ENCODE results near the gene CNOT6.

Gene CNOT6

DNA sequence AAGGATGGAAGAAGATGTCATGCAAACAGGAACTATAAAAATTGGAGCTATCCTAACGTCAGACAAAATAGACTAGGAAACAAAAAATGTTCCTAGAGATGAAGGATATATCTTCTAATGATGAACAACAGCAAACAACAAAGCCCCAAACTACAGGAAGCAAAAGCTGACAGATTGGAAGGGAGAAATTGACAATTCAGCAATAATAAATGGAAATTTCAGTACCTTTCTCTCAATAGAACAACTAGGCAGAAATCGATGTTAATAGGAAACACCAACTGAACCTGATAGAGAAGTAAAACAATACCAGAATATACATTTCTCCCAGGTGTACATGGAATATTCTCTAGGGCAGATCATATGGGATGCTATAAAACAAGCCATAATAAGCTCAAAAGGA lies 89.6 kb downstream of the CNOT6 start:
- no peak for DNase-seq

DNA sequence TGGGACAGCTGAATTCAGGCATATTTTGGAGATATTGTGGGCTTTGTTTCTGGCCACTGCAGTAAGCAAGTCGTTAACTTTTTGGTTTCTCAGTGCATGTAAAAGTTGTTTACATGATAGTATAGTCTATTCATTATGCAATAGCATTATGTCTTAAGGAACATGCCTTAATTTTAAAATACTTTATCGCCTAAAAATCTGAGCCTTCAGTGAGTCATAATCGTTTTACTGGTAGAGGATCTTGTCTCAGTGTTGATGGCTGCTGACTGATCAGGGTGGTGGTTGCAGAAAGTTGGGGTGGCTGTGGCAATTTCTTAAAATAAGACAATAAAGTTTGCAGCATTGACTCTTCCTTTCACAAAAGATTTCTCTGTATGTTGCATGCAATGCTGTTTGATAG lies 92.0 kb downstream of the CNOT6 start:
- DNase-seq = no peak

DNA sequence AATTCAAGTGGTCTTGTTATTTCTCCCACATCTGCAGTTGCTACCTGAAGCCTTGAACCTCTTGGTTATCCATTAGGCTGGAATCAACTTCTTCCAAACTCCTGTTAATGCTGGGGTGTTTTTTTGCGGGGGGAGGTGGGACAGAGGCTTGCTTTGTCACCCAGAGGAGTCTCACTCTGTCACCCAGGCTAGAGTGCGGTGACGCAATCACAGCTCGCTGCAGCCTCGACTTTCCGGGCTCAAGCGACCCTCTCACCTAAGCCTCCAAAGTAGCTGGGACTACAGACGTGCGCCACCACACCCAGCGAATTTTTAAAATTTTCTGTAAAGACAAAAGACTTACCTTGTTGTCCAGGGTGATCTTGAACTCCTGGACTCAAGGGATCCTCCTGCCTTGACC lies 92.7 kb downstream of the CNOT6 start:
- DNase-seq = no peak

DNA sequence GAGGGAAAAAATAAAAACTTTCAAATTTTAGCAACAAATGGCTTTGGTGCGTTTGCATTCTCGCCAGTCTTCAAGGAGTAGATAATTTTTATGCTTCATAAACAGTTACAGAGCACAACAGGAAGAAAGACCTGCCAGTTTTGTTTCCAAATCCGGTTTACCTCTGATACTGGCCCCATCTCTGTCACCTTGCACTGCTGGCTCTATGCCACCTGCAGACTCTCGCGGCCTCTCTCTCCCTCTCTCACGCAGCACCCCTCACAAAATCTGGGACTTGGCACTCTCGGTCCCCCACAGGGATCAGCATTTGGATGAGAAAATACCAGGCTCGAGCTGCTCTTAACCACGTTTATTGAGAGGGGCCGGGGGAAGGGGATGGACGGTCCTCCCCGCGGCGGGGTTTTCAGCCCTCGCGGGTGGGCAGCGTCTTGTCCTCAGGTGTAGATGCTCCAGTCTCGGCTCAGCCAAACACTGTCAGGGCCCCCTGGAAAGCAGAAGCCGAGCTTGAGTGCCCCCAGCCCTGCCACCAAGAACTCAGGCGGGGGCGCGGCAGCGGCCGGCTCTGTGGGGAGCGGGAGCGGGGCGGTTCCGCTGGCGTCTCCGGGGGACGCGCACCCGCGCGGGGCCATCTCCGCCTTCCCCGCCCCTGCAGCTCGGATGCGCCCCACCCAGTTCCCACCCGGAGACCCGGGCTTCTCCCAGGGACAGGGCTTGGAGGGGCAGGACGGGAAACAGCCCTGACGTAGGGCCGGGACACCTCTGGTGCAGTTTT lies 95.8 kb downstream of the CNOT6 start:
- no peak for DNase-seq

DNA sequence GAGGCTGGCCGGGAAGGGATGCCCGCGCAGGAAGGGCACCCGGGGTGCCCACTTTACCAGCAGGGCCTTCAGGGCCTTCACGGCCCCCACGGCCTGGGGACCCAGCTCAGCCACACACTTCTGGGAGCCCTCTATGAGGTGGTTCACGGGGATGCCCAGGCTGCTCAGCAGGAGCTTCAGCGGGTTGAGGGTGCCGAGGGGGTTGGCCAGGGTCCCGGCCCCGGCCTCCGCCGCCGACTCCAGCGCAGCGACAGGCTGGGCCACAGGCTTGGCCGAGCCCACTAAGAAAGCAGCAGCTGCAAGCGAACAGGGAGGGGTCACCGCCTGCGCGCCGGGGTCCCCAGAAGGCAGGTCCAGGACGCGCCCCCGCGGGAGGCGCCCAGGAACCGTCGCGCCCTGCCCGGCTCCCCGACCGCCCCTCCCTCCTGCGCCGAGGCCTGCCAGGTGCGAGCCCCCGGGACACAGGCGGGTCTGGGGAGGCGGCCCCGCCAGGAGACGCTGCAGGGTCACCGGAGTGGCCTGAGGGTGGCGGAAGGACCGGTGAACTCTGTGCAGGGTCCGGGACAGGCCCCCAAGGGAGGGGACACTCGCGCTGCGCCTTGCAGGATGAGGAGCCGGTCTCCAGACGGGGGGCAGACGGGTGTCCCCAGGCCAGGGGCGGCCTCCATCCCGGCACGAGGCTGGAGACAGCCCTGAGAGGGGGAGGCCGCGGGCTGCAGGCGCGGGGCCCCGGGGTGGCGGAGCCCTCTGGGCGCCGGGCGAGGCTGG lies 96.5 kb downstream of the CNOT6 start:
- no peak for DNase-seq

DNA sequence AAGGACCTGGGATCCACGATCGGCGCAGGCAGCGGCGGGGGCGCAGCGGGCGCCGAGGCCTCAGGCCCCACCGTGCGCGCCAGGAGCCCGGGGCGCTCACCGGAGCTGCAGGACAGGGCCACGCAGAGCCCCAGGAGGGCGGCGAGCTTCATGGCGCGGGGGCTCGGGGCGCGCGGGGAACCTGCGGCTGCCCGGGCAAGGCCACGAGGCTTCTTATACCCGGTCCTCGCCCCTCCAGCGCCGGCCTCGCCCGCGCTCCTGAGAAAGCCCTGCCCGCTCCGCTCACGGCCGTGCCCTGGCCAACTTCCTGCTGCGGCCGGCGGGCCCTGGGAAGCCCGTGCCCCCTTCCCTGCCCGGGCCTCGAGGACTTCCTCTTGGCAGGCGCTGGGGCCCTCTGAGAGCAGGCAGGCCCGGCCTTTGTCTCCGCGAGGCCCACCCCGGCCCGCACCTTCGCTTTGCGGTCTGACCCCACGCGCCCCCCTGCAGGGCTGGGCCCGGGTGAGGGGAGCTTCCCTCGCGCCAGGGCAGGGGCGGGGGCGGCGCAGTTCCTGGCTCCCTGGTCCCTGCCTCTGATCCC lies 97.2 kb downstream of the CNOT6 start, which contains the start of gene SCGB3A1:
Gene SCGB3A1, minus strand, starts transcription at position 189 of the 577 bp plus-strand sequence. Its CDS starts 37 bp downstream, at position 152.
- no peak for DNase-seq

DNA sequence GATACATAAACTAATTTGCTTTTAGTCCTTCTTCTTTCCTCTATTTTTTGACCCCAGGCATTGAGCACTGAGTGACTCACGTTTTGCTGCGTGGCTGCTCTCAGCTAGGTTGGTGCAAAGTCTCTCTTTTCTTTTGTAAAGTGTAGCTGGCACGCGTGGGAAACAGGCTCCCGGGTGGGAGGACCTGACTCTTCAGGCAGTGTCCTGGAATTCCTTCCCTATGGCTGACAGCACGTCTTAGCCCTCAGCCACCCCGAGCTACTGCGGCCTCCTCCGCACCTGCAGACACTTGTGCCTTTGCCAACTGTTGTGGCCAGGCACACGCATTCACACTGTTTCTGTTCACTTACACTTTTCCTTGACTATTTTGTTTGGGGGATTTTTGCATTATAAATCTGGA lies 98.0 kb downstream of the CNOT6 start:
- no peak for DNase-seq

DNA sequence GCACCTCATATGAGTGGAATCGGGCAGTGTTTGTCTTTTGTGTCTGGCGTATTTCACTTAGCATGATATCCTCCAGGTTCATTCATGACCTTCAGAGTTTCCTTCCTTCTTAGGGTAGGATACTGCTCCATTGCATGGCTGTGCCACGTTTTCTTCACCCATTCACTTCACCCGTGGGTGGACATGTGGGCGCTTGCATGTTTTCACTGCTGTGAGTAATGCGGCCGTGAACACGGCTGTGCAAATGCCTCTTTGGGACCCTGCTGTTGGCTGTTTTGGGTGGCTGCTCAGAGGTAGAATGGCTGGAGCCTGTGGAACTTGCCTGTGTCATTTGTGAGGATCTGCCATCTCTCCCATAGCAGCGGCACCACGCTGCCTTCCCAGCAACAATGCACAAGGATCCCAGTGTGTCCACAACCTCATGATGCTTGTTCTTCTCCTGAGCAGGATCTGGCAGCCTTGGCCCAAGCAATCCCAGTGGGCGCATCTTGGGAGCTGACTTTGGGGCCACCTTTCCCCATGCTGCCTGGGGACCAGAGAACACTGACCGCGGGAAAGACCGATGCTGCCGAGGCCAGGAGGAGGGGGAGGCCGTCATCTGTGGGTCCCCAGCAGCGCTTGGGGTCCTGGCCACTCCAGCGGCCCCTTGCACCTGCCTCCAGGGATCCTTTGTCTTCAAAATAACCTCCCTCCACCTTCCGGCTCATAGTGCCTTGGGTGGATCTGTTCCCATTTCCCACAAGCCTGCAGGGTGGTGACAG lies 99.4 kb downstream of the CNOT6 start:
- DNase-seq = no peak

DNA sequence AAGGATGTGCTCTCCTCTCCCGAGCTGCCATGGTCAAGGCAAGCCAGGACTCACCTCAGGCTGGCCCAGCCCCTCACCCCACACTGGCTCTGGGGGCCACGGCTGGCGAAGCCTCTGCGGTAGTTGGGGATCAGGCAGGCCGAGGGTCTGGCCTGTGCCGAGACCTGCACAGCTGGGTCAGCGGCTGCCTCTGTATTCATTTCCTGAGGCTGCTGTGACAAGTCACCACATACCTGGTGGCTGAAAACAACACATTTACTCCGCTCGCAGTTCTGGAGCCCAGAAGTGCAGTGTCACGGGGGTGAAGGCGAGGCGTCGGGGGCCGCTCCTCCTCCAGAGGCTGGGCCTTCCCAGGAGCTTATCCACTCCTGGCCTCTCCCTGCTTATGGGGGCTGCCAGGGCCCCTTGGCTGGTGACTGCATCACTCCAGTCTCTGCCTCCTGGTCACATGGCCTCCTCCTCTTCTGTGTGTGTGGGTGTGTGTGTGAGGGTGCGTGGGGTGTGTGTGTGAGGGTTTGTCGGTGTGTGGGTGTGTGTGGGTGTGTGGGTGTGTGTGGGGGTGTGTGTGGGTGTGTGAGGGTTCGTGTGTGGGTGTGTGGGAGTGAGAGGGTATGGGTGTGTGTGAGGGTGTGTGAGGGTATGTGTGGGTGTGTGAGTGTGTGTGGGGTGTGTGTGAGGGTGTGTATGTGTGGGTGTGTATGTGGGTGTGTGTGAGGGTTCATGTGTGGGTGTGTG lies 100.3 kb downstream of the CNOT6 start:
- no peak for DNase-seq

DNA sequence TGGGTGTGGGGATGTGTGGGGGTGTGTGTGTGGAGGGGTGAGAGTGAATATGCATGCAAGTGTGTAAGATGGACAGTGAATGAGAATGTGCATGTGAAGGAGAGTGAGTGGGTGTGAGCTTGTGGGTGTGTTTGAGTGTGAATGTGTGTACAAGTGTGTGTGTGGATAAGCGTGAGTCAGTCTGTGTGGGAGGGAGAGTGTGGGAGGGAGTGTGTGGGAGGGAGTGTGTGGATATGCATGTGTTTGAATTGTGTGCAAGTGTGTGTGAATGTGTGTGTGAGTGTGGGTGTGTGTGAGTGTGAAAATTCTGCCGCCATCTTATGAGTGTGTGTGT lies 100.8 kb downstream of the CNOT6 start:
- no peak for DNase-seq

DNA sequence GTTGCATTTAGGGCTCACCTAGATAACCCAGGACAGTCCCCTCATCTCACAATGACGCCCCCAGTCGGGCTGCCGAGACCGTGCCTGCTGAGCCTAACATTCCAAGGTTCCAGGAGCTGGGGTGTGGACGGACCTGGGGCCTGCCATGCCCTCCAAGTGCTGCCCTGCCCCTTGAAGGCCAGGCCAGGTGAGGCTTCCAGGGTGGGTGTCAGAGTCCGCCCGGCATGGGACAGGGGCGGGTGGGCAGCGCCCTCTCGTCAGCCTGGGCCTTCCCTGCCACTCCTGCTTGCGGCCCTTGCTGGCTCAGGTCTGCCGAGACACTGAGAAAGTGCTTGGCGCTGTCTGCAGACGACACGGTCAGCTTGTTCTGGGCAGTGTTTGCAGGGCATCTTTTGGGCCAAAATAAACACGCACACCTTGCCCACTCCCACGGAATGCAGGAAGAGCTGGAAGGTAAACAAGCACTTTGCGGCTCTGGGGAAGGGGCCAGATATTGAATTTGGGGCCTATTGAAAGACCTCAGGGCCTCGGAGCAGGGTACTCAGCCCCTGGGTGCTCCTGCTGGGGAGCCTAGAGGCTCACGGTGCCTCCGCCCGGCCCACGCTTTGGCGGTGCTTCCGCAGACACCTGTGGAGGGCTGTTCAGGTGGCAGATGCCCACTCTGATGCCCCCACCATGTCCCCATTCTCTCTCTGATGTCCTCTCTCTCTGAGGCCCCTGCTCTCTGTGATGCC lies 101.4 kb downstream of the CNOT6 start:
- DNase-seq = no peak

DNA sequence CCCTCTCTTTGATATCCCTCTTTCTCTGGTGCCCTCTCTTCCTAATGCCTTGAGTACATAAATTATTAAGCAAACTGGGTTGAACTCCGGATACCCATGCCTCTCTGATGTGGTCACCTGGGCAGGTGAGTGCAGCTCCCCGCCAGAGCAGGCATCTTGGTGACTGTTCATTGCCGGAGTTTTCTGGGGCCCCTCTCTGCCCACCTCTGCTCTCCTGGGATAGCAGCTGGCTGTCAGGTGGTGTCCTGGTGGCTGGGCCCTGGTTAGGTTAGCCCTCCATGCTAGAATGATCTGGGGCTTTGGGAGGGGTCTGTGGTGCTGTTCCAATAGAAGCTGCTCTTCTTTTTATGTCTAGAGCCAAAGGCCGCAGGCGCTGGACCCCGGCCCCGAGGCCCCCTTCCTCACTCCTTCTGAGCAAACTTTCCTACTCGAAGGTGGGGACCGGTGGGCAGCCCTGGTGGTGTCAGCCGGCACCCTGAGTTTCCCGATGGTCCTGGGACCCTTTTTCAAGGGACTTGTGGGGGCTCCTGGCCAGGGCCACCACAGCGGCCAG lies 102.0 kb downstream of the CNOT6 start:
- no peak for DNase-seq

DNA sequence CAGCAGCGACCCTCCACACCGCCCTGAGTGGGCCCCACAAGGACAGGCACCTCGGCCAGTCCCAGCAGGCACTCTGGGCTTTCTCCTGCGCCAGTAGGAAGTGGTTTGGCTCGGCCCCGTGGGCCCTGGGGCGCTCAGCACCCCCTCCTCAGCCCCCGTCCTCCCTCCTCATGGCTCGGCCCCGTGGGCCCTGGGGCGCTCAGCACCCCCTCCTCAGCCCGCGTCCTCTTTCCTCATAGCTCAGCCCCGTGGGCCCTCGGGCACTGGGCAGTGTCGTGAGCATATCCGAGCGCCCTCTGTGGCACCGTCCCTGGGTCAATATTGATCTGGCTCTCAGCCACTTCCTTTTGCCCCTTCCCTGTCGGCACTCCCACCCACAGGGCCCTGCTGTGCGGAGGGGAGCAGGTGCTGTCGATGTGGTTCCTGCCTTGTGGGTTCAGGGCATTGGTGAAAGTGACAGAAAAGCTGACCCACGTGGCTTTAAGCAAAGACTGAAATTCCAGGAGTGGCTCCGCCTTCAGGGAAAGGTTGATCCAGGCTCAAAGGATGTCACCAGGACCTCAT lies 102.6 kb downstream of the CNOT6 start:
- no peak for DNase-seq

DNA sequence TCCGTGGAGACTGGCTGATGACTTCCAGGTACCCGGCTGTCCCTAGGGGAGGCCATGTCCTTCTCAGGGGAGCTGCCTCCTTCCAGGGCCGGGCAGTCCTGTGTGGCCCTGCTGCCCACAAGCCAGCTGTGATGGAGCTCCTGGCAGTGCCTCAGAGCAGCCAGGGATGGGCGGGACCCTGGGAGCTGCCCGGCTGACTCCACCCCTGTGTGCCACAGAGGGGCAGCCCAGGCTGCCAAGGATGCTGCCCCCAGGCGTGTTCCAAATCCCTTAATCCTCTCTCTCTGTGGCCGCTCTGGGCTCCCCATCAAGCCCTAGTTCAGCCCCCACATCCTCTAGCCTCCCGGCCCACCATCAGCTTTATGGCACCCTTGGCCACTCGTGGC lies 104.1 kb downstream of the CNOT6 start:
- DNase-seq = no peak

DNA sequence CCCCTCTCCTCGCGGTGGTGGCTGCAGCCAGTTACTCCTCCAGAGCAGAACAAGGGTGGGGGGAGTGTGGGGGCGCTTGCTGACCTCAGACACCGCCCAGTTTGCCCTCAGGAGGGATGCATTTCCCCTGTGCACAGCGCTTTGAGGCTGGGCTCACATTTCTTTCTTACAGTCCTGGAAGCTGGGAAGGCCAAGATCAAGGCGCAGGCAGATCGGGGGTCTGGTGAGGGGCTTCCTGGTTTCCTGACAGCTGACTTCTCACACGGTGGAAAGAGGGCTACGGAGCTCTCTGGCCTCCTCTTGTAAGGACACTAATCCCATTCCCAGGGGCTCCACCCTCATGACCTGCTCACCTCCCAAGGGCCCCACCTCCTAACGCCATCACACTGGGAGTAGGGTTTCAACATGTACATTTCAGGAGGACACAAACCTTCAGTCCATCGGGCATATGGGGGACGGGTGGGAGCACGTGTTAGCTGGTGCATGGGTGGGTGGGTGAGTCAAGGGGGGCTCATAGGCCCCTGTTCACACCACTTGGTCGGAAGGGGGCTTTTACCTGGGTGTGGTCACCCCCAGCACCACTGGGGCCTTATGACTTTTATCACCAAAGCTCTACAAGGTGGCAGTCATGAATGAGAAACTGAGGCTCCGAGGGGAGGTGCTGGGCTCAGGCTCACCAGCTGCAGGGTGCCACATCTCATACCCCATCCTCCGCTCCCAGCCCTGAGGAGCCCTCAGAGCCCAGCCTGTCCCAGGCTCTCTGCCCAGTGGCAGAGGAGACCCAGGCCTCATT lies 104.8 kb downstream of the CNOT6 start:
- DNase-seq = no peak

DNA sequence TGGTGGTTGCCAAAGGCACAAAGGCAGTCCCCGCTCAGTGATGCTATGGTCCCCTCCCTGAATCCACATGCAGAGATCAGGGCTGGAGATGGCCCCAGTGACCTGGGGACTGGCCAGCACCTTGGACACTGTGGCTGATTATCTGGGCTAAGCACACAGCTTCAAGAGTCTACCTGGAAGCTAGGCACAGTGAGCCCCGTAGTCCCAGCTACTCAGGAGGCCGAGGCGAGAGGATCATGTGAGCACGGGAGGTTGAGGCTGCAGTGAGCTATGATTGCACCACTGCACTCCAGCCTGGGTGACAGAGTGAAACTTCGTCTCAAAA lies 105.4 kb downstream of the CNOT6 start:
- DNase-seq = no peak

DNA sequence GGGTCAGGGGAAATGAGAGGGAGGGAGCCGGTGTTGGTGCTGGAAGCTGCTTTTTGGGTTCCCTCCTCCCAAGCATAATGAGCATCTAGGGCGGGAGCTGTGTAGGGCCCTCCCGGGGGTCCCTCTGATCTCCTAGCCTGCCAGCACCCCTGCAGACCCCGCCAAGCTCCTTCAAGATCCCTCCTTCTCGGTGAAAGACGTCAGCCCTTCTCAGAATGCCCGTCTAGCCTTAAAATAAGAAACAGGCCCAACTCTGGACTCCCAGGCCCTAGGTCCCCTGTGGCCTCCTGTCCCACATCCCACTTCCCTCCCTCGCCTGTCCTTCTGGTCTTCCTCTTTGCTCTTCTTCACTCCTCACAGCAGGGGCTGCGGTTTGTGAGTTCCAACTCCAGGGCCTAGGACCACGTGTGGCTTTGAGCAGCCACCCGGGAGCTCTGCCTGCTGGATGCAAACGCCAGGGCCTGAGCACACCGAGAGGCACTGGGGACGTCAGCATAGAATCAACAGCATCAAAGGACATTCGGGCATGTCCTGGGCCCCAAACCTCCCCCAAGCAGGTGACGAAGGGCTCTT lies 105.9 kb downstream of the CNOT6 start:
- no peak for DNase-seq

DNA sequence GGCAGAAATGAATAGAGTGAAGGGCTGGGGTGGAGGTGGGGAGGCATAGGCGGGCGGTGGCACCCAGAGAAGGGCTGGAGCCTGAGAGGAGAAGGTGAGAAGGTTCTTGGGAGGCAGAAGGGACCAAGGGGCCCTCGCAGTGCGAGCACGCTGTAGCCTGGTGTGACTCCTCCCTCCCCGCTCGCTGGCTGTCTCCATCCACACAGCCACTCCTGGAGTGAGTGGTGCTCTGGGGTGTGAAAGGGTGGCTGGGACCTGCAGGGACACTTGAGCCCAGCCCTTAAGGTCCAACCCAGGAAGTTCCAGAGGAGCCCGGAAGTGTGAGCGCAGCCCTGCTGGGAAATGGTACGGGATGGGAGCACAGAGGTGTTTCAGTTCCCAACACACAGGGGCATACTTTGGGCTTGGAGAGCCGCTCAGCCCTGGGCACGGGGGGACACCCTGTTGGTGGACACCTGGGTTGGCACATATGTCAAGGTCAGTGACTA lies 106.4 kb downstream of the CNOT6 start:
- DNase-seq = no peak

DNA sequence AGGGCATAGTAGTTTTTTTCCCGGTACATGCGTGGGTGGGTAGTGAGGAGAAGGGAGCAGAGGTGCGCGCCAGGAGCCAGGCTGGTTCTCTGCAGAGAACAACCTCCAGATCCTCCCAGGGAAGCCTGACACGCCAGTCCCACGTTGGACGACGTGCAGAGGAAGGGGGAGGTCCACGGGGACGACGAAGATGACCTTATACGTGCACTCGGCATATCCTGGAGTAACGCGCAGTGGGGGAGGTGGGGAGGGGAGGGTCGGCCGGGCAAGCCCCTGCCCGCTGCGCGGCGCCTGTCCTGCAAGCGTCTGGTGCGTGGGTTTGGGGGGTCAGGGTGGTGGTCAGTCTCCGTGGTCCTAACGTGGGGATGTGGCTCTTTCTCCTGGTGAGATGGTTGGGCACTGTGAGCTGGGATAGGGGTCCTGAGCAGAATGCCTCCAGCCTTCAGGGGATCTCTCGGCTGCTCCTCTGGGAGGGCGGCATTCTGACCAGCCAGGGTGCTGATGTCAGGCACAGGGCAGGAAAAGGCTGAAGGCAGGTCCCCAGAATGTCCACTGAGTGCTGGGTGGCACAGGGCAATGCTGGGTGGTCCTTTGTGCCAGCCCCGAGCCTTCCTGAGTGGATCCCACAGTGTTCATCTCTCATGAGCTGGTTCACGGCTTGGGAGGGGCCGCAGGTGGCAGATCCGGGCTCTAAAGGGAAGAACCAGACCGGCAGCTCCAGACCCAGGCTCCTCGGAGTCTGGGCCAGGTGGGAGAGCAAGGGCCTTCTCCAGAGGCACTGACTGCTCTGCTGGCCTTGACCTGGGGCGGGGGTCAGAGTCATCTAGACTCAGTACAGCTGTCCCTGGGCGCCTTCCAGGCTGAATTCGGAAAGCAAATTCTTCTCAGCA lies 107.7 kb downstream of the CNOT6 start:
- DNase-seq = no peak

All from effector CD8-positive, alpha-beta T cell (primary cell).